Progenitor cell of endocrine pancreas (in vitro differentiated cells): ENCODE data around the gene GNB1L. TPM values are rescaled to one million over a fixed set of nuclear protein-coding genes. Genes with fewer than 3 reads are reported as not detected.

Experiments
- DNase-seq: peaks from one replicate; pipeline ENCODE4 v3.0.0; 2021; ENCODE audit warnings: low spot score; ENCODE audit not compliant: unreplicated experiment
- H3K27ac Mint-ChIP-seq: 2 replicates; pipeline ENCODE4 v1.8.0; 2021; ENCODE audit warnings: mild to moderate bottlenecking, moderate library complexity, mixed read lengths
- H3K27me3 Mint-ChIP-seq: 2 replicates; pipeline ENCODE4 v1.8.0; 2021; ENCODE audit warnings: mixed read lengths
- H3K36me3 Mint-ChIP-seq: 2 replicates; pipeline ENCODE4 v1.8.0; 2022; ENCODE audit warnings: mixed read lengths; ENCODE audit not compliant: insufficient read depth
- H3K4me1 Mint-ChIP-seq: 2 replicates; pipeline ENCODE4 v1.8.0; 2021; ENCODE audit warnings: low read depth, mixed read lengths
- H3K4me3 Mint-ChIP-seq: 2 replicates; pipeline ENCODE4 v1.8.0; 2021; ENCODE audit warnings: low read depth, mild to moderate bottlenecking, moderate library complexity, mixed read lengths
- H3K9me3 Mint-ChIP-seq: 2 replicates; pipeline ENCODE4 v1.8.0; 2021; ENCODE audit warnings: low read depth, mixed read lengths
- CTCF ChIP-seq: fragments of 200-600 bp; sonication (generic); IDR thresholded peaks from one replicate; pipeline ENCODE4 v1.5.0; 2021; ENCODE audit warnings: antibody characterized with exemption, mild to moderate bottlenecking; ENCODE audit not compliant: unreplicated experiment
- total RNA-seq: library from RNA; stranded (reverse); gene quantifications from 2 replicates; pipeline ENCODE4 v1.2.1, GENCODE V29; 2021

GNB1L gene
- total RNA-seq, 1 donor from 2014 or later, result 9.9 TPM

GRCh38 chr22:19896665-19897355 is 42.1 kb upstream of the GNB1L start:
- TF ChIP-seq CTCF, result no peak
- Mint-ChIP-seq H3K4me3 (no peak overlapping the region), H3K27ac (no peak overlapping the region), H3K4me1 (peaks cover 10% of the 10 kb centered on the region), H3K9me3 (no peaks in the 10 kb centered on the region), H3K36me3 (peaks cover 1% of the 10 kb centered on the region), H3K27me3 (peaks cover 9% of the 10 kb centered on the region)
- DNase-seq, result no peak

- H3K27me3 Mint-ChIP-seq, result peaks cover 18% of the 10 kb centered on the region
- H3K4me3 Mint-ChIP-seq, result no peak overlapping the region
- H3K9me3 Mint-ChIP-seq, result no peaks in the 10 kb centered on the region
- H3K36me3 Mint-ChIP-seq, result peaks cover 1% of the 10 kb centered on the region
- H3K27ac Mint-ChIP-seq, result no peak overlapping the region
- no peak for DNase-seq
- H3K4me1 Mint-ChIP-seq, result peaks cover 11% of the 10 kb centered on the region
- no peak for TF ChIP-seq CTCF
These were observed 40.6 kb upstream of the GNB1L start for GRCh38 chr22:19895160-19895849.

- H3K4me1 Mint-ChIP-seq, result peaks cover 11% of the 10 kb centered on the region
- no peak overlapping the region for H3K27ac Mint-ChIP-seq
- peaks cover 22% of the 10 kb centered on the region for H3K27me3 Mint-ChIP-seq
- no peak overlapping the region for H3K4me3 Mint-ChIP-seq
- TF ChIP-seq CTCF, result no peak
- H3K36me3 Mint-ChIP-seq, result peaks cover 1% of the 10 kb centered on the region
- no peak for DNase-seq
- no peaks in the 10 kb centered on the region for H3K9me3 Mint-ChIP-seq
These were observed 38.7 kb upstream of the GNB1L start for GRCh38 chr22:19893363-19893762.

GRCh38 chr22:19892925-19893324 is 38.3 kb upstream of the GNB1L start:
- H3K4me3 Mint-ChIP-seq, result no peak overlapping the region
- no peak overlapping the region for H3K27ac Mint-ChIP-seq
- H3K27me3 Mint-ChIP-seq, result peaks cover 22% of the 10 kb centered on the region

More at GRCh38 chr22:19892925-19893324, 38.3 kb upstream of the GNB1L start:
- no peak for DNase-seq
- no peak for TF ChIP-seq CTCF
- Mint-ChIP-seq H3K36me3 (peaks cover 1% of the 10 kb centered on the region), H3K9me3 (no peaks in the 10 kb centered on the region), H3K4me1 (peaks cover 11% of the 10 kb centered on the region)
